MM.1S (cell line): Measurements from ENCODE around the gene TKT.

Source experiments
- DNase-seq: peaks from one replicate; pipeline ENCODE4 v3.0.0-alpha.2; 2015
- H2AFZ ChIP-seq: fragments of 300-600 bp; sonication (generic); 2 replicates; pipeline ENCODE4 v1.6.0; 2016; ENCODE audit warnings: antibody characterized with exemption, low read length
- H3F3A ChIP-seq: fragments of 300-600 bp; sonication (generic); 2 replicates; pipeline ENCODE4 v1.6.1; 2016; ENCODE audit warnings: mild to moderate bottlenecking, antibody characterized with exemption, low read length, moderate library complexity, mixed read lengths; ENCODE audit not compliant: insufficient read depth
- H3K27ac ChIP-seq: fragments of 300-600 bp; sonication (generic); 2 replicates; pipeline ENCODE4 v1.5.1; 2016; ENCODE audit warnings: mild to moderate bottlenecking, low read length
- H3K27me3 ChIP-seq: fragments of 300-600 bp; sonication (generic); replicated peaks from 2 replicates; pipeline ENCODE4 v1.6.0; 2016; ENCODE audit warnings: low read length; ENCODE audit not compliant: insufficient read depth
- H3K36me3 ChIP-seq: fragments of 300-600 bp; sonication (generic); replicated peaks from 2 replicates; pipeline ENCODE4 v1.6.1; 2016; ENCODE audit warnings: mild to moderate bottlenecking, low read length, mixed read lengths; ENCODE audit not compliant: insufficient read depth
- H3K4me1 ChIP-seq: fragments of 300-600 bp; sonication (generic); 2 replicates; pipeline ENCODE4 v1.6.1; 2016; ENCODE audit warnings: low read length, mixed read lengths
- H3K4me2 ChIP-seq: fragments of 300-600 bp; sonication (generic); 2 replicates; pipeline ENCODE4 v1.6.0; 2016; ENCODE audit warnings: low read depth, low read length
- H3K4me3 ChIP-seq: fragments of 300-600 bp; sonication (generic); 2 replicates; pipeline ENCODE4 v1.5.1; 2016; ENCODE audit warnings: low read length, mixed read lengths
- H3K79me2 ChIP-seq: fragments of 300-600 bp; sonication (generic); 2 replicates; pipeline ENCODE4 v1.6.1; 2016; ENCODE audit warnings: mixed run types, low read length, mixed read lengths
- H3K9ac ChIP-seq: fragments of 300-600 bp; sonication (generic); 2 replicates; pipeline ENCODE4 v1.6.1; 2016; ENCODE audit warnings: low read length, mixed read lengths
- H3K9me2 ChIP-seq: fragments of 300-600 bp; sonication (generic); replicated peaks from 2 replicates; pipeline ENCODE4 v1.6.1; 2016; ENCODE audit warnings: mild to moderate bottlenecking, low read length, mixed read lengths; ENCODE audit not compliant: insufficient read depth
- H3K9me3 ChIP-seq: fragments of 300-600 bp; sonication (generic); replicated peaks from 2 replicates; pipeline ENCODE4 v1.6.1; 2016; ENCODE audit warnings: mild to moderate bottlenecking, low read length, mixed read lengths; ENCODE audit not compliant: insufficient read depth
- H4K20me1 ChIP-seq: fragments of 300-600 bp; sonication (generic); 2 replicates; pipeline ENCODE4 v1.6.1; 2016; ENCODE audit warnings: mild to moderate bottlenecking, low read length, moderate library complexity, mixed read lengths; ENCODE audit not compliant: insufficient read depth
- EZH2 ChIP-seq: fragments of 300-600 bp; sonication (generic); optimal IDR thresholded peaks from 2 replicates; pipeline ENCODE3; 2017; ENCODE audit warnings: low read depth, mild to moderate bottlenecking, antibody characterized with exemption, low read length, mixed read lengths
- EZH2phosphoT487 ChIP-seq: fragments of 300-600 bp; sonication (generic); IDR thresholded peaks from 2 replicates; pipeline ENCODE4 v1.6.1; 2018; ENCODE audit warnings: antibody characterized with exemption, low read length
- TF ChIP-seq, protein P1 (sequence below): fragments of 300-600 bp; sonication (generic); IDR thresholded peaks from 2 replicates; pipeline ENCODE4 v1.5.1; 2016; ENCODE audit warnings: antibody characterized with exemption, low read length, mixed read lengths

Gene TKT

GRCh38 chr3:53243785-53244184 lies 12.0 kb downstream of the TKT start:
- H3K36me3 ChIP-seq, result peaks cover 17% of the 10 kb centered on the region
- H3K27ac ChIP-seq, result no peak overlapping the region
- H3K4me1 ChIP-seq, result no peaks in the 10 kb centered on the region

DNA sequence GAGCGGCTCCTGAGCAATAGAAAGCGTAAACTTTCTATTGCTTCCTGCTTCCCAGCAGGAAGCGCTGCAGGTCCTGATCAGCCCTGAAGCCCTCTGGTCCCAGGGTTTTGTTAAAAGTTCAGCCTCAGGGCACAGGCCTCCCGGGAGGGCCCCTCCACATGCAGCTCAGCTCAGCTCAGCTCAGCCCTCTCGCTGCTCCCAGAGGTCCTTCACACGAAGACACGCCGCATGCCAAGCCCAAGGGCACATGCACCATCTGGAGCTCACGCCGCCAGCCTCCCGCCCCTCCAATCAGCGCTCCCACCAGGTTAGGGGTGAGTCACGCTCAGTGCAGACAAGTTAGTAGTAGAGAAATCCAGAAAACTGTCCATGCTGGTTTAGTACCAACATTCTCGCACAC lies 12.7 kb downstream of the TKT start:
- no peaks in the 10 kb centered on the region for H3K27me3 ChIP-seq
- peaks cover 58% of the 10 kb centered on the region for H4K20me1 ChIP-seq
- H3K4me1 ChIP-seq, result no peaks in the 10 kb centered on the region
- no peaks in the 10 kb centered on the region for H3K9me3 ChIP-seq
- DNase-seq, result no peak
- no peak overlapping the region for H3K9ac ChIP-seq
- peaks cover 98% of the 10 kb centered on the region for H3K79me2 ChIP-seq
- no peak overlapping the region for H3K27ac ChIP-seq
- H2AFZ ChIP-seq, result no peak overlapping the region
- no peaks in the 10 kb centered on the region for H3K9me2 ChIP-seq
- peaks cover 17% of the 10 kb centered on the region for H3K36me3 ChIP-seq
- H3K4me3 ChIP-seq, result no peak overlapping the region
- TF ChIP-seq, protein P1, sequence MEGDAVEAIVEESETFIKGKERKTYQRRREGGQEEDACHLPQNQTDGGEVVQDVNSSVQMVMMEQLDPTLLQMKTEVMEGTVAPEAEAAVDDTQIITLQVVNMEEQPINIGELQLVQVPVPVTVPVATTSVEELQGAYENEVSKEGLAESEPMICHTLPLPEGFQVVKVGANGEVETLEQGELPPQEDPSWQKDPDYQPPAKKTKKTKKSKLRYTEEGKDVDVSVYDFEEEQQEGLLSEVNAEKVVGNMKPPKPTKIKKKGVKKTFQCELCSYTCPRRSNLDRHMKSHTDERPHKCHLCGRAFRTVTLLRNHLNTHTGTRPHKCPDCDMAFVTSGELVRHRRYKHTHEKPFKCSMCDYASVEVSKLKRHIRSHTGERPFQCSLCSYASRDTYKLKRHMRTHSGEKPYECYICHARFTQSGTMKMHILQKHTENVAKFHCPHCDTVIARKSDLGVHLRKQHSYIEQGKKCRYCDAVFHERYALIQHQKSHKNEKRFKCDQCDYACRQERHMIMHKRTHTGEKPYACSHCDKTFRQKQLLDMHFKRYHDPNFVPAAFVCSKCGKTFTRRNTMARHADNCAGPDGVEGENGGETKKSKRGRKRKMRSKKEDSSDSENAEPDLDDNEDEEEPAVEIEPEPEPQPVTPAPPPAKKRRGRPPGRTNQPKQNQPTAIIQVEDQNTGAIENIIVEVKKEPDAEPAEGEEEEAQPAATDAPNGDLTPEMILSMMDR, result no peak
- TF ChIP-seq EZH2 (no peak), EZH2phosphoT487 (no peak)
- no peaks in the 10 kb centered on the region for H3F3A ChIP-seq
- H3K4me2 ChIP-seq, result no peak overlapping the region

More at GRCh38 chr3:53243785-53244184, 12.0 kb downstream of the TKT start:
- H3F3A ChIP-seq, result no peaks in the 10 kb centered on the region
- TF ChIP-seq EZH2 (no peak), EZH2phosphoT487 (no peak)
- TF ChIP-seq, protein P1, result no peak
- DNase-seq, result no peak
- no peak overlapping the region for H3K4me2 ChIP-seq
- no peak overlapping the region for H3K9ac ChIP-seq
- no peaks in the 10 kb centered on the region for H3K9me3 ChIP-seq
- H3K4me3 ChIP-seq, result no peak overlapping the region
- H4K20me1 ChIP-seq, result peaks cover 64% of the 10 kb centered on the region
- peaks cover 99% of the 10 kb centered on the region for H3K79me2 ChIP-seq
- no peak overlapping the region for H2AFZ ChIP-seq
- no peaks in the 10 kb centered on the region for H3K27me3 ChIP-seq
- no peaks in the 10 kb centered on the region for H3K9me2 ChIP-seq

DNA sequence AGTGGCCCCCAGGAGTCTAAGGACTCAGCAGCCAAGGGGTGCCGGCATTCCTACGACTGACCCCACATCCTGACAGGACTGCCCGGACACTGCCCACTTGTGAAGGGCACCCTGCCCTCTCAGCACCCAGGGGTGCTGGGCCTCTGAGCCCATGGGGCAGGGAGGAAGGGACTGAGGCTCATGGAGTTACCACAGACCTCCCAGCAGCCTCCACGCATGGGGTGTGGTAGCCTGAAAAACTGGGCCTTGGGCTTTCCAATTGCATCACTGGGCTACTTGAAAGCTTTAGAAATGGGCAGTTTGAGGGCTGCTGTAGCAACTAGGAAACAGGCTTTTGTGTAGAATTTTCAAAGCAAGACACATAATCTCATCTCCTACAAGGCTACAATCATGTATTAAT lies 13.2 kb downstream of the TKT start:
- H3K9ac ChIP-seq, result no peak overlapping the region
- H3F3A ChIP-seq, result no peaks in the 10 kb centered on the region
- peaks cover 93% of the 10 kb centered on the region for H3K79me2 ChIP-seq
- no peaks in the 10 kb centered on the region for H3K4me1 ChIP-seq
- H3K36me3 ChIP-seq, result peaks cover 17% of the 10 kb centered on the region
- no peaks in the 10 kb centered on the region for H3K9me3 ChIP-seq
- no peak overlapping the region for H3K27ac ChIP-seq
- no peak overlapping the region for H3K4me2 ChIP-seq
- H3K27me3 ChIP-seq, result no peaks in the 10 kb centered on the region
- peaks cover 53% of the 10 kb centered on the region for H4K20me1 ChIP-seq
- no peaks in the 10 kb centered on the region for H3K9me2 ChIP-seq
- H2AFZ ChIP-seq, result no peak overlapping the region
- H3K4me3 ChIP-seq, result no peak overlapping the region
- TF ChIP-seq, protein P1, result no peak
- TF ChIP-seq EZH2phosphoT487, result no peak
- TF ChIP-seq EZH2, result no peak
- DNase-seq, result no peak
